ENCODE data around the gene UBE2G2.
A peak's percentile ranks its signal among the peaks of the same experiment; 100 is the strongest.

UBE2G2 gene

GRCh38 chr21:44845418-44846223, 44.0 kb upstream of the UBE2G2 start:
- Histone ChIP-seq H3K4me1 (ENCODE audit: control insufficient read depth in 1 of 2, insufficient read depth in 2 of 2, low read length in 2 of 2) (peaks cover 36 to 40% of the 10 kb centered on the region in 2 donors), H3K9ac (ENCODE audit: low read depth in 1 of 2, low read length in 2 of 2) (peak overlapping the region in 1 of 2 donors; percentile 18), H3K9me3 (ENCODE audit: control insufficient read depth in 1 of 2, low read length in 2 of 2) (no peaks in the 10 kb centered on the region), H3K4me3 (ENCODE audit: low read depth in 1 of 2, low read length in 2 of 2) (peak overlapping the region; percentile 41 to 59), H3K36me3 (ENCODE audit: control insufficient read depth in 1 of 2, insufficient read depth in 2 of 2, low read length in 2 of 2) (peaks cover 0 to 13% of the 10 kb centered on the region in 2 donors), H3K27ac (ENCODE audit: low read depth, low read length) (no peak overlapping the region), H3K27me3 (ENCODE audit: control insufficient read depth in 1 of 2, insufficient read depth in 2 of 2, low read length in 2 of 2) (peaks cover 0 to 4% of the 10 kb centered on the region in 2 donors)

- Histone ChIP-seq H3K9ac (ENCODE audit: low read depth in 1 of 2, low read length in 2 of 2) (no peak overlapping the region), H3K27me3 (ENCODE audit: control insufficient read depth in 1 of 2, insufficient read depth in 2 of 2, low read length in 2 of 2) (peaks cover 0 to 4% of the 10 kb centered on the region in 2 donors), H3K4me3 (ENCODE audit: low read depth in 1 of 2, low read length in 2 of 2) (no peak overlapping the region), H3K27ac (ENCODE audit: low read depth, low read length) (no peak overlapping the region), H3K36me3 (ENCODE audit: control insufficient read depth in 1 of 2, insufficient read depth in 2 of 2, low read length in 2 of 2) (peaks cover 0 to 6% of the 10 kb centered on the region in 2 donors), H3K4me1 (ENCODE audit: control insufficient read depth in 1 of 2, insufficient read depth in 2 of 2, low read length in 2 of 2) (peaks cover 24 to 30% of the 10 kb centered on the region in 2 donors), H3K9me3 (ENCODE audit: control insufficient read depth in 1 of 2, low read length in 2 of 2) (no peaks in the 10 kb centered on the region)
Observed at GRCh38 chr21:44844256-44844655, 42.6 kb upstream of the UBE2G2 start.

- H3K36me3 ChIP-seq (ENCODE audit: control insufficient read depth in 1 of 2, insufficient read depth in 2 of 2, low read length in 2 of 2): no peaks in the 10 kb centered on the region
- H3K9me3 ChIP-seq (ENCODE audit: control insufficient read depth in 1 of 2, low read length in 2 of 2): no peaks in the 10 kb centered on the region
- H3K4me1 ChIP-seq (ENCODE audit: control insufficient read depth in 1 of 2, insufficient read depth in 2 of 2, low read length in 2 of 2): peaks cover 17 to 23% of the 10 kb centered on the region in 2 donors
- no peak overlapping the region for H3K27ac ChIP-seq (ENCODE audit: low read depth, low read length)
- no peak overlapping the region for H3K4me3 ChIP-seq (ENCODE audit: low read depth in 1 of 2, low read length in 2 of 2)
- H3K9ac ChIP-seq (ENCODE audit: low read depth in 1 of 2, low read length in 2 of 2): no peak overlapping the region
- H3K27me3 ChIP-seq (ENCODE audit: control insufficient read depth in 1 of 2, insufficient read depth in 2 of 2, low read length in 2 of 2): peaks cover 0 to 4% of the 10 kb centered on the region in 2 donors
Observed at GRCh38 chr21:44842721-44843445, 41.3 kb upstream of the UBE2G2 start.

- peaks cover 0 to 4% of the 10 kb centered on the region in 2 donors for H3K27me3 ChIP-seq (ENCODE audit: control insufficient read depth in 1 of 2, insufficient read depth in 2 of 2, low read length in 2 of 2)
- H3K9ac ChIP-seq (ENCODE audit: low read depth in 1 of 2, low read length in 2 of 2): no peak overlapping the region
- peaks cover 17 to 21% of the 10 kb centered on the region in 2 donors for H3K4me1 ChIP-seq (ENCODE audit: control insufficient read depth in 1 of 2, insufficient read depth in 2 of 2, low read length in 2 of 2)
- no peak overlapping the region for H3K27ac ChIP-seq (ENCODE audit: low read depth, low read length)
- H3K9me3 ChIP-seq (ENCODE audit: control insufficient read depth in 1 of 2, low read length in 2 of 2): no peaks in the 10 kb centered on the region
- no peaks in the 10 kb centered on the region for H3K36me3 ChIP-seq (ENCODE audit: control insufficient read depth in 1 of 2, insufficient read depth in 2 of 2, low read length in 2 of 2)
- H3K4me3 ChIP-seq (ENCODE audit: low read depth in 1 of 2, low read length in 2 of 2): no peak overlapping the region
Observed at GRCh38 chr21:44842087-44842486, 40.5 kb upstream of the UBE2G2 start.

- no peaks in the 10 kb centered on the region for H3K36me3 ChIP-seq (ENCODE audit: control insufficient read depth in 1 of 2, insufficient read depth in 2 of 2, low read length in 2 of 2)
- H3K27ac ChIP-seq (ENCODE audit: low read depth, low read length): no peak overlapping the region
- H3K27me3 ChIP-seq (ENCODE audit: control insufficient read depth in 1 of 2, insufficient read depth in 2 of 2, low read length in 2 of 2): peaks cover 3 to 4% of the 10 kb centered on the region in 2 donors
- H3K4me1 ChIP-seq (ENCODE audit: control insufficient read depth in 1 of 2, insufficient read depth in 2 of 2, low read length in 2 of 2): peaks cover 11 to 14% of the 10 kb centered on the region in 2 donors
- no peak overlapping the region for H3K9ac ChIP-seq (ENCODE audit: low read depth in 1 of 2, low read length in 2 of 2)
- no peak overlapping the region for H3K4me3 ChIP-seq (ENCODE audit: low read depth in 1 of 2, low read length in 2 of 2)
- no peaks in the 10 kb centered on the region for H3K9me3 ChIP-seq (ENCODE audit: control insufficient read depth in 1 of 2, low read length in 2 of 2)
Observed at GRCh38 chr21:44840771-44841170, 39.2 kb upstream of the UBE2G2 start.

- H3K9ac ChIP-seq (ENCODE audit: low read depth in 1 of 2, low read length in 2 of 2): no peak overlapping the region
- H3K9me3 ChIP-seq (ENCODE audit: control insufficient read depth in 1 of 2, low read length in 2 of 2): no peaks in the 10 kb centered on the region
- no peak overlapping the region for H3K27ac ChIP-seq (ENCODE audit: low read depth, low read length)
- H3K27me3 ChIP-seq (ENCODE audit: control insufficient read depth in 1 of 2, insufficient read depth in 2 of 2, low read length in 2 of 2): peaks cover 3 to 4% of the 10 kb centered on the region in 2 donors
- no peak overlapping the region for H3K4me3 ChIP-seq (ENCODE audit: low read depth in 1 of 2, low read length in 2 of 2)
- peaks cover 6 to 11% of the 10 kb centered on the region in 2 donors for H3K4me1 ChIP-seq (ENCODE audit: control insufficient read depth in 1 of 2, insufficient read depth in 2 of 2, low read length in 2 of 2)
- no peaks in the 10 kb centered on the region for H3K36me3 ChIP-seq (ENCODE audit: control insufficient read depth in 1 of 2, insufficient read depth in 2 of 2, low read length in 2 of 2)
Observed at GRCh38 chr21:44838951-44839350, 37.3 kb upstream of the UBE2G2 start.

GRCh38 chr21:44838039-44838895, 36.6 kb upstream of the UBE2G2 start:
- no peaks in the 10 kb centered on the region for H3K36me3 ChIP-seq (ENCODE audit: control insufficient read depth in 1 of 2, insufficient read depth in 2 of 2, low read length in 2 of 2)
- peaks cover 3 to 4% of the 10 kb centered on the region in 2 donors for H3K27me3 ChIP-seq (ENCODE audit: control insufficient read depth in 1 of 2, insufficient read depth in 2 of 2, low read length in 2 of 2)
- H3K9me3 ChIP-seq (ENCODE audit: control insufficient read depth in 1 of 2, low read length in 2 of 2): no peaks in the 10 kb centered on the region
- H3K27ac ChIP-seq (ENCODE audit: low read depth, low read length): no peak overlapping the region
- H3K4me3 ChIP-seq (ENCODE audit: low read depth in 1 of 2, low read length in 2 of 2): no peak overlapping the region
- H3K9ac ChIP-seq (ENCODE audit: low read depth in 1 of 2, low read length in 2 of 2): no peak overlapping the region
- H3K4me1 ChIP-seq (ENCODE audit: control insufficient read depth in 1 of 2, insufficient read depth in 2 of 2, low read length in 2 of 2): peaks cover 6 to 11% of the 10 kb centered on the region in 2 donors

- Histone ChIP-seq H3K4me1 (ENCODE audit: control insufficient read depth in 1 of 2, insufficient read depth in 2 of 2, low read length in 2 of 2) (peaks cover 6 to 11% of the 10 kb centered on the region in 2 donors), H3K27ac (ENCODE audit: low read depth, low read length) (no peak overlapping the region), H3K9ac (ENCODE audit: low read depth in 1 of 2, low read length in 2 of 2) (no peak overlapping the region), H3K36me3 (ENCODE audit: control insufficient read depth in 1 of 2, insufficient read depth in 2 of 2, low read length in 2 of 2) (no peaks in the 10 kb centered on the region), H3K4me3 (ENCODE audit: low read depth in 1 of 2, low read length in 2 of 2) (no peak overlapping the region), H3K9me3 (ENCODE audit: control insufficient read depth in 1 of 2, low read length in 2 of 2) (no peaks in the 10 kb centered on the region), H3K27me3 (ENCODE audit: control insufficient read depth in 1 of 2, insufficient read depth in 2 of 2, low read length in 2 of 2) (peaks cover 3 to 4% of the 10 kb centered on the region in 2 donors)
Observed at GRCh38 chr21:44837537-44837936, 35.9 kb upstream of the UBE2G2 start.

- Histone ChIP-seq H3K27ac (ENCODE audit: low read depth, low read length) (no peak overlapping the region), H3K4me3 (ENCODE audit: low read depth in 1 of 2, low read length in 2 of 2) (no peak overlapping the region), H3K9me3 (ENCODE audit: control insufficient read depth in 1 of 2, low read length in 2 of 2) (no peaks in the 10 kb centered on the region), H3K36me3 (ENCODE audit: control insufficient read depth in 1 of 2, insufficient read depth in 2 of 2, low read length in 2 of 2) (no peaks in the 10 kb centered on the region), H3K4me1 (ENCODE audit: control insufficient read depth in 1 of 2, insufficient read depth in 2 of 2, low read length in 2 of 2) (peaks cover 6 to 11% of the 10 kb centered on the region in 2 donors), H3K9ac (ENCODE audit: low read depth in 1 of 2, low read length in 2 of 2) (no peak overlapping the region), H3K27me3 (ENCODE audit: control insufficient read depth in 1 of 2, insufficient read depth in 2 of 2, low read length in 2 of 2) (peaks cover 3 to 4% of the 10 kb centered on the region in 2 donors)
Observed at GRCh38 chr21:44836666-44837471, 35.2 kb upstream of the UBE2G2 start.
